Liver (tissue), 9 donors: ENCODE results near the gene SLTM. TPM values are rescaled to one million over a fixed set of nuclear protein-coding genes. Genes with fewer than 3 reads are reported as not detected.

ENCODE experiments used
- DNase-seq: peaks from one replicate; pipeline ENCODE4 v3.0.0-alpha.2; 2017; ENCODE audit warnings: low spot score
- H3K27ac ChIP-seq, 2 donors: one replicate each; pipeline ENCODE4 v1.7.0; 2013; ENCODE audit warnings: inconsistent platforms in 2 of 2, low read length in 2 of 2, control low read depth in 1 of 2, low read depth in 1 of 2, mild to moderate bottlenecking in 1 of 2
- H3K27me3 ChIP-seq, 4 donors: one replicate each; pipeline versions ENCODE4 v1.6.1 to v1.7.0; 2013; ENCODE audit warnings: low read length in 3 of 4, inconsistent platforms in 1 of 4, mild to moderate bottlenecking in 1 of 4, moderate library complexity in 1 of 4; ENCODE audit not compliant: control insufficient read depth in 4 of 4, insufficient read depth in 4 of 4
- H3K36me3 ChIP-seq, 4 donors: one replicate each; pipeline versions ENCODE4 v1.6.1 to v1.7.0; 2013; ENCODE audit warnings: low read length in 3 of 4, mild to moderate bottlenecking in 3 of 4, low read depth in 1 of 4, moderate library complexity in 1 of 4; ENCODE audit not compliant: control insufficient read depth in 4 of 4, insufficient read depth in 3 of 4
- H3K4me1 ChIP-seq, 4 donors: one replicate each; pipeline versions ENCODE4 v1.6.1 to v1.7.0; 2013; ENCODE audit warnings: low read length in 3 of 4, mild to moderate bottlenecking in 3 of 4, moderate library complexity in 1 of 4; ENCODE audit not compliant: control insufficient read depth in 4 of 4, insufficient read depth in 4 of 4
- H3K4me3 ChIP-seq, 3 donors: one replicate each; pipeline versions ENCODE4 v1.6.1 to v1.7.0; 2013; ENCODE audit warnings: low read length in 3 of 3, control low read depth in 1 of 3, low read depth in 1 of 3, mild to moderate bottlenecking in 1 of 3
- H3K9ac ChIP-seq, 2 donors: one replicate each; pipeline ENCODE4 v1.7.0; 2013; ENCODE audit warnings: low read length in 2 of 2, mild to moderate bottlenecking in 2 of 2, moderate library complexity in 2 of 2, control low read depth in 1 of 2, low read depth in 1 of 2
- H3K9me3 ChIP-seq, 4 donors: one replicate each; pipeline versions ENCODE4 v1.6.1 to v1.7.0; 2013; ENCODE audit warnings: low read length in 3 of 4; ENCODE audit not compliant: control insufficient read depth in 4 of 4
- ATF3 ChIP-seq: IDR thresholded peaks from 2 replicates; pipeline ENCODE4 v1.6.1; 2016; ENCODE audit warnings: antibody characterized with exemption
- CTCF ChIP-seq: fragments of 150-350 bp; IDR thresholded peaks from 2 replicates; pipeline ENCODE4 v1.5.1; 2017; ENCODE audit warnings: improper control_type of control experiment, low read depth, low read length; ENCODE audit not compliant: missing input control
- EGR1 ChIP-seq, 2 donors: IDR thresholded peaks; 2 replicates each; pipeline ENCODE4 v1.6.1; 2016 to 2018; ENCODE audit warnings: antibody characterized with exemption in 2 of 2, low read depth in 2 of 2
- FOXA1 ChIP-seq: IDR thresholded peaks from 2 replicates; pipeline ENCODE4 v1.6.1; 2016; ENCODE audit warnings: antibody characterized with exemption
- GABPA ChIP-seq, 2 donors: IDR thresholded peaks in 1 of 2; conservative IDR thresholded peaks in 1 of 2; 2 replicates each; pipeline ENCODE4 v1.6.1; 2016; ENCODE audit warnings: antibody characterized with exemption in 2 of 2, mild to moderate bottlenecking in 1 of 2, moderate library complexity in 1 of 2
- HNF4G ChIP-seq: IDR thresholded peaks from 2 replicates; pipeline ENCODE4 v1.6.1; 2016; ENCODE audit warnings: antibody characterized with exemption
- JUND ChIP-seq, 2 donors: IDR thresholded peaks; 2 replicates each; pipeline ENCODE4 v1.6.1; 2016; ENCODE audit warnings: antibody characterized with exemption in 2 of 2
- MAX ChIP-seq: IDR thresholded peaks from 2 replicates; pipeline ENCODE4 v1.6.1; 2016; ENCODE audit warnings: antibody characterized with exemption
- NR2F2 ChIP-seq: IDR thresholded peaks from 2 replicates; pipeline ENCODE4 v1.6.1; 2016; ENCODE audit warnings: antibody characterized with exemption
- RAD21 ChIP-seq, 2 donors: IDR thresholded peaks; 2 replicates each; pipeline ENCODE4 v1.6.1; 2016; ENCODE audit warnings: antibody characterized with exemption in 2 of 2, mild to moderate bottlenecking in 2 of 2
- REST ChIP-seq: IDR thresholded peaks from 2 replicates; pipeline ENCODE4 v1.6.1; 2016; ENCODE audit warnings: antibody characterized with exemption, mild to moderate bottlenecking
- RXRA ChIP-seq, 2 donors: IDR thresholded peaks; 2 replicates each; pipeline ENCODE4 v1.6.1; 2017 to 2018; ENCODE audit warnings: antibody characterized with exemption in 2 of 2, mild to moderate bottlenecking in 1 of 2
- SP1 ChIP-seq: IDR thresholded peaks from 2 replicates; pipeline ENCODE4 v1.6.1; 2018; ENCODE audit warnings: antibody characterized with exemption, mild to moderate bottlenecking
- TAF1 ChIP-seq: conservative IDR thresholded peaks from 2 replicates; pipeline ENCODE4 v1.6.1; 2016; ENCODE audit warnings: antibody characterized with exemption, mild to moderate bottlenecking
- YY1 ChIP-seq: IDR thresholded peaks from 2 replicates; pipeline ENCODE4 v1.6.1; 2016; ENCODE audit warnings: antibody characterized with exemption, mild to moderate bottlenecking
- ZBTB33 ChIP-seq: IDR thresholded peaks from 2 replicates; pipeline ENCODE4 v1.6.1; 2016; ENCODE audit warnings: antibody characterized with exemption
- WGBS: extraction: QIAGEN DNeasy Blood & Tissue Kit; methylation state at CpG from one replicate; pipeline ENCODE4 v1.1.7; 2013; 5-methylcytosine and 5-hydroxymethylcytosine counted together
- polyA plus RNA-seq, 2 donors: library from polyadenylated mRNA; stranded (reverse) in 1 of 2; unstranded in 1 of 2; fragments of 200-250 nt in 1 of 2; fragments of >200 nt in 1 of 2; fragmentation: Nextera tagmentation in 1 of 2; extraction: Ambion mirVana in 1 of 2; gene quantifications; one replicate each; pipeline versions ENCODE4 v1.2.1 to v1.2.3, GENCODE V29; 2013 to 2015
- total RNA-seq, 2 donors: library from RNA; depleted of rRNA; stranded (reverse); fragments of >200 nt; gene quantifications; one replicate each; pipeline ENCODE4 v1.2.3, GENCODE V29; 2014
- donor health status: healthy.
- donor health status: healthy.
- donor health status: healthy.
- donor health status: healthy.
- donor health status: healthy.

The SLTM gene
- total and polyA plus RNA-seq, 4 donors, result 20.4 to 78.1 (median 50.1) TPM

- TF ChIP-seq GABPA (IDR thresholded peaks at IDR 0.05 in 1 of 2, conservative IDR thresholded peaks at IDR 0.05 in 1 of 2), result no peak
- no peak for TF ChIP-seq MAX
- TF ChIP-seq CTCF, result no peak
These were observed 32.8 kb downstream of the SLTM start (continued) for GRCh38 chr15:58900631-58901030.

GRCh38 chr15:58898150-58898680, 35.3 kb downstream of the SLTM start:
- no peak for DNase-seq
- Histone ChIP-seq H3K9me3 (no peaks in the 10 kb centered on the region), H3K4me1 (no peaks in the 10 kb centered on the region), H3K27me3 (no peaks in the 10 kb centered on the region), H3K4me3 (no peak overlapping the region), H3K9ac (no peak overlapping the region), H3K27ac (no peak overlapping the region), H3K36me3 (peaks cover 7 to 51% (median 42%) of the 10 kb centered on the region in 4 donors)
- no peak for TF ChIP-seq TAF1
- TF ChIP-seq RAD21 (IDR thresholded peaks at IDR 0.05), result no peak
- no peak for TF ChIP-seq YY1
- TF ChIP-seq ATF3, result no peak
- TF ChIP-seq JUND (IDR thresholded peaks at IDR 0.05), result no peak
- TF ChIP-seq FOXA1, result no peak
- no peak for TF ChIP-seq MAX
- TF ChIP-seq SP1, result no peak
- TF ChIP-seq HNF4G, result no peak
- no peak for TF ChIP-seq NR2F2
- no peak for TF ChIP-seq RXRA (IDR thresholded peaks at IDR 0.05)
- no peak for TF ChIP-seq EGR1 (IDR thresholded peaks at IDR 0.05; ENCODE audit: low read depth in 2 of 2)
- TF ChIP-seq GABPA (IDR thresholded peaks at IDR 0.05 in 1 of 2, conservative IDR thresholded peaks at IDR 0.05 in 1 of 2), result no peak
- TF ChIP-seq ZBTB33, result no peak
- TF ChIP-seq CTCF, result no peak
- no peak for TF ChIP-seq REST
- WGBS, result 90% methylated on average over 1 of the region's 1 CpG
